Measurements from ENCODE around the gene RNF224.

Gene RNF224

GRCh38 chr9:137199411-137200121, 27.7 kb upstream of the RNF224 start:
- Histone ChIP-seq H2AFZ (ENCODE audit: low read depth, low read length) (no peak overlapping the region), H4K20me1 (ENCODE audit: insufficient read depth, low read length) (no peaks in the 10 kb centered on the region; the same call in 1 of the 2 replicates), H3K4me2 (ENCODE audit: low read length) (peak overlapping the region; percentile 78), H3K4me3 (ENCODE audit: low read length) (peak overlapping the region; percentile 76), H3K4me1 (ENCODE audit: low read length) (peaks cover 24% of the 10 kb centered on the region), H3K36me3 (replicated peaks; ENCODE audit: low read depth, low read length) (no peaks in the 10 kb centered on the region), H3K9ac (ENCODE audit: low read length) (peak overlapping the region; percentile 49), H3K27ac (ENCODE audit: low read length) (no peak overlapping the region), H3K9me3 (ENCODE audit: insufficient read depth, low read length) (no peaks in the 10 kb centered on the region), H3K79me2 (ENCODE audit: low read length) (peaks cover 32% of the 10 kb centered on the region), H3K27me3 (ENCODE audit: low read depth, low read length) (no peaks in the 10 kb centered on the region)
- TF ChIP-seq, protein P1, sequence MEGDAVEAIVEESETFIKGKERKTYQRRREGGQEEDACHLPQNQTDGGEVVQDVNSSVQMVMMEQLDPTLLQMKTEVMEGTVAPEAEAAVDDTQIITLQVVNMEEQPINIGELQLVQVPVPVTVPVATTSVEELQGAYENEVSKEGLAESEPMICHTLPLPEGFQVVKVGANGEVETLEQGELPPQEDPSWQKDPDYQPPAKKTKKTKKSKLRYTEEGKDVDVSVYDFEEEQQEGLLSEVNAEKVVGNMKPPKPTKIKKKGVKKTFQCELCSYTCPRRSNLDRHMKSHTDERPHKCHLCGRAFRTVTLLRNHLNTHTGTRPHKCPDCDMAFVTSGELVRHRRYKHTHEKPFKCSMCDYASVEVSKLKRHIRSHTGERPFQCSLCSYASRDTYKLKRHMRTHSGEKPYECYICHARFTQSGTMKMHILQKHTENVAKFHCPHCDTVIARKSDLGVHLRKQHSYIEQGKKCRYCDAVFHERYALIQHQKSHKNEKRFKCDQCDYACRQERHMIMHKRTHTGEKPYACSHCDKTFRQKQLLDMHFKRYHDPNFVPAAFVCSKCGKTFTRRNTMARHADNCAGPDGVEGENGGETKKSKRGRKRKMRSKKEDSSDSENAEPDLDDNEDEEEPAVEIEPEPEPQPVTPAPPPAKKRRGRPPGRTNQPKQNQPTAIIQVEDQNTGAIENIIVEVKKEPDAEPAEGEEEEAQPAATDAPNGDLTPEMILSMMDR (IDR thresholded peaks at IDR 0.05; ENCODE audit: low read depth, low read length): no peak

GRCh38 chr9:137200311-137201204, 26.7 kb upstream of the RNF224 start, which contains the start of gene TPRN:
Gene TPRN, minus strand, starts transcription at chr9:137200741. Its CDS starts 30 bp downstream, at chr9:137200711.
- Histone ChIP-seq H3K4me3 (ENCODE audit: low read length) (peak within 1 kb of the TSS; percentile 86), H2AFZ (ENCODE audit: low read depth, low read length) (no peak within 1 kb of the TSS), H3K4me2 (ENCODE audit: low read length) (peak within 1 kb of the TSS; percentile 91), H3K36me3 (replicated peaks; ENCODE audit: low read depth, low read length) (no peaks in the 10 kb centered on the region), H3K4me1 (ENCODE audit: low read length) (peaks cover 26% of the 10 kb centered on the region), H3K79me2 (ENCODE audit: low read length) (peaks cover 41% of the 10 kb centered on the region), H3K9me3 (ENCODE audit: insufficient read depth, low read length) (no peaks in the 10 kb centered on the region), H3K27me3 (ENCODE audit: low read depth, low read length) (no peaks in the 10 kb centered on the region), H3K27ac (ENCODE audit: low read length) (peak within 1 kb of the TSS; percentile 60), H4K20me1 (ENCODE audit: insufficient read depth, low read length) (no peaks in the 10 kb centered on the region; the same call in 1 of the 2 replicates), H3K9ac (ENCODE audit: low read length) (peak within 1 kb of the TSS; percentile 76)
- TF ChIP-seq, protein P1 (IDR thresholded peaks at IDR 0.05; ENCODE audit: low read depth, low read length): no peak
- TF ChIP-seq EZH2phosphoT487 (IDR thresholded peaks at IDR 0.05; ENCODE audit: low read depth): no peak

DNA sequence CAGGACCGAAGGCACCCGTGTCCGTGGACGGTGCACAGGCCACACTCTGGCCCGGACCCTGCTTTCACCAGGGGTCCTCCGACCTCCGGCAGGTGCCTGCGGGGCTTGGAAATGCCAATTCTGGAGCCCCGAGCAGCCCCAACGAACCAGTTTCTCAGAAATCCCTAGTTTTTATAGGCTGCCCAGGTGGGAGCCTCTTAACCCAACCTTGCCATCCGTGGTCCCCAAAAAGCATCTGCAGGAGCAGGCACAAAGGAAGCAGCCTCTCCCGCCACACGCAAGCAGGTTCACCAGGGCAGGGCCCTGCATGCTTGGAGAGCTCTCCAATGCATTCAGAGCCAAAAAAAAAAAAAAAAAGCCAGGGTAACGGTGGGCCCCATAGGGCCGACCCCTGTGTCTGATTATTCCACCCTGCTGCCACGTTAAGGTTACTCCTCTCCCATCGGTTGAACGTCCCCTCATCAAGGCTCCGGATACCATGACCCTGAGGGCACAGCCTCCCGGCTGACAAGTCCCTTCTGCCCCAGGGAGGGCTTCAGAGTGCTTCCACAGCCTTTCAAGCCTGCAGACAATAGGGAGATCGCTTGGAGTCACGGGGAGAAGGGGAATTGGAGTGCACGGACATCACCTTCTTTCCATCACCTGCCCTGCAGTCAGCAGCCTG, 26.0 kb upstream of the RNF224 start:
- H3K4me3 ChIP-seq (ENCODE audit: low read length): peak overlapping the region; percentile 84
- H4K20me1 ChIP-seq (ENCODE audit: insufficient read depth, low read length): no peaks in the 10 kb centered on the region; the same call in 1 of the 2 replicates
- no peaks in the 10 kb centered on the region for H3K36me3 ChIP-seq (replicated peaks; ENCODE audit: low read depth, low read length)
- peaks cover 49% of the 10 kb centered on the region for H3K79me2 ChIP-seq (ENCODE audit: low read length)
- H3K4me2 ChIP-seq (ENCODE audit: low read length): peak overlapping the region; percentile 91
- peaks cover 29% of the 10 kb centered on the region for H3K4me1 ChIP-seq (ENCODE audit: low read length)
- H3K27ac ChIP-seq (ENCODE audit: low read length): peak overlapping the region; percentile 60
- H3K27me3 ChIP-seq (ENCODE audit: low read depth, low read length): no peaks in the 10 kb centered on the region
- peak overlapping the region; percentile 76 for H3K9ac ChIP-seq (ENCODE audit: low read length)
- no peaks in the 10 kb centered on the region for H3K9me3 ChIP-seq (ENCODE audit: insufficient read depth, low read length)
- no peak overlapping the region for H2AFZ ChIP-seq (ENCODE audit: low read depth, low read length)
- no peak for TF ChIP-seq EZH2phosphoT487 (IDR thresholded peaks at IDR 0.05; ENCODE audit: low read depth)
- TF ChIP-seq, protein P1 (IDR thresholded peaks at IDR 0.05; ENCODE audit: low read depth, low read length): no peak

All from OCI-LY3 (cell line).